Measurements from ENCODE around the gene PCDHGB2.

DNA sequence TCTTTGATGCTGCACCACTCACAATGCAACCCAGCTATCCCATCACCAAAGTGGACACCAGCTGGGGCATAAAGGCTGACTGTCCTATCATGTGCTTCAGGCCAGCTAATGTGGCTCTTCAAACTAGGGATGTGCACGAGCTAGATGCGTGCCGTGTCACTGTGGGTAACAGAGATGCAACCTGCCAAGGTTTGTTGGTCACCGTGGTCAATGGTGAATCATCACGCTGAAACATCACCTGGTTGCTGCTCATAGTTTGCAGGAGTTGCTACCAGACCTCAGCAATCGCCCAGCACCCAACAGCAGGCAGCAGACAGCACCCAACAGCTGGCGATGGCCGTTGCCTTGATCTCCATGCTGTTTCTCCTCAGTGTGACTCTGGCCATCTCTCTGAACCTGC is 31.6 kb upstream of the PCDHGB2 start:
- TF ChIP-seq TAF1 (IDR thresholded peaks at IDR 0.05; ENCODE audit: borderline replicate concordance, low read depth, low read length) (no peak), POLR2A (IDR thresholded peaks at IDR 0.05; ENCODE audit: low read depth, low read length) (no peak), POLR2AphosphoS5 (IDR thresholded peaks at IDR 0.05; ENCODE audit: low read depth, low read length) (no peak)
